Measurements from ENCODE around the gene ASCC2. TPM values are rescaled to one million over a fixed set of nuclear protein-coding genes. Genes with fewer than 3 reads are reported as not detected.

ASCC2 gene
- total and polyA plus RNA-seq, 2 donors from 2014 or later = 41.9 to 51.3 TPM

- FAIRE-seq = no peak
- Histone ChIP-seq H3K27ac (ENCODE audit: low read depth in 2 of 2, low read length in 2 of 2) (no peak overlapping the region), H3K27me3 (ENCODE audit: control insufficient read depth, insufficient read depth, low read length) (no peaks in the 10 kb centered on the region), H3K9ac (ENCODE audit: low read length in 3 of 3) (no peak overlapping the region), H3K4me1 (ENCODE audit: control insufficient read depth in 2 of 3, insufficient read depth in 2 of 3, low read depth in 1 of 3, low read length in 3 of 3) (peaks cover 0 to 7% (median 0%) of the 10 kb centered on the region in 3 donors), H3K36me3 (ENCODE audit: control insufficient read depth in 2 of 3, insufficient read depth in 3 of 3, low read length in 3 of 3) (peaks cover 3 to 61% (median 59%) of the 10 kb centered on the region in 3 donors), H3K9me3 (ENCODE audit: control insufficient read depth in 2 of 3, insufficient read depth in 1 of 3, low read length in 3 of 3) (no peaks in the 10 kb centered on the region), H3K4me3 (ENCODE audit: low read length in 3 of 3) (no peak overlapping the region)
- DNase-seq = no peak
- no peak for TF ChIP-seq CTCF (IDR thresholded peaks at IDR 0.05; ENCODE audit: borderline replicate concordance, extremely low read depth, insufficient read depth)
- intact Hi-C loops (cut with DNase I) = no loop called here
Measured at GRCh38 chr22:29801796-29802195, 36.3 kb downstream of the ASCC2 start.

DNA sequence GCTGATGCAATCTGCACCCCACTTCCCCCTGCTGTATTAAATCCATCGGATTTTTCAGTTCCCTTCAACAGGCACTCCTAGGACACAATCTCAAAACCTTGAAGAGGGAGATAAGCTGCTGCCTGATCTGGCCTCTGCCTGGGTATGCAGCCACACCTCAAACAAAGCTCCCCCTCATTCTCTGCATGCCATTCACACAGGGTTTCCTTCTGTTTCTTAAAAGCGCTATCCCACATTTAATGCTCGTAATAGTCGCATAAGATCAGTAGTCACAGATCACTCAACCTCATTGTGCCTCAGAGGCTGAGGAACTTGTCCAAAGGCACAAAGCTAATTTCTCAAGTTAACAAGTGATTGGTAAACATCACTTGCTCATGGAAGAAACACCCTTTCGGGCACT, 36.9 kb downstream of the ASCC2 start:
- FAIRE-seq (no peak), DNase-seq (no peak)
- Histone ChIP-seq H3K27ac (ENCODE audit: low read depth in 2 of 2, low read length in 2 of 2) (peak overlapping the region in 1 of 2 donors; percentile 23), H3K4me1 (ENCODE audit: control insufficient read depth in 2 of 3, insufficient read depth in 2 of 3, low read depth in 1 of 3, low read length in 3 of 3) (peaks cover 0 to 7% (median 0%) of the 10 kb centered on the region in 3 donors), H3K36me3 (ENCODE audit: control insufficient read depth in 2 of 3, insufficient read depth in 3 of 3, low read length in 3 of 3) (peaks cover 2 to 57% (median 56%) of the 10 kb centered on the region in 3 donors), H3K9ac (ENCODE audit: low read length in 3 of 3) (no peak overlapping the region), H3K27me3 (ENCODE audit: control insufficient read depth, insufficient read depth, low read length) (no peaks in the 10 kb centered on the region), H3K4me3 (ENCODE audit: low read length in 3 of 3) (no peak overlapping the region), H3K9me3 (ENCODE audit: control insufficient read depth in 2 of 3, insufficient read depth in 1 of 3, low read length in 3 of 3) (no peaks in the 10 kb centered on the region)
- intact Hi-C loops (cut with DNase I) = no loop called here
- no peak for TF ChIP-seq CTCF (IDR thresholded peaks at IDR 0.05; ENCODE audit: borderline replicate concordance, extremely low read depth, insufficient read depth)

DNA sequence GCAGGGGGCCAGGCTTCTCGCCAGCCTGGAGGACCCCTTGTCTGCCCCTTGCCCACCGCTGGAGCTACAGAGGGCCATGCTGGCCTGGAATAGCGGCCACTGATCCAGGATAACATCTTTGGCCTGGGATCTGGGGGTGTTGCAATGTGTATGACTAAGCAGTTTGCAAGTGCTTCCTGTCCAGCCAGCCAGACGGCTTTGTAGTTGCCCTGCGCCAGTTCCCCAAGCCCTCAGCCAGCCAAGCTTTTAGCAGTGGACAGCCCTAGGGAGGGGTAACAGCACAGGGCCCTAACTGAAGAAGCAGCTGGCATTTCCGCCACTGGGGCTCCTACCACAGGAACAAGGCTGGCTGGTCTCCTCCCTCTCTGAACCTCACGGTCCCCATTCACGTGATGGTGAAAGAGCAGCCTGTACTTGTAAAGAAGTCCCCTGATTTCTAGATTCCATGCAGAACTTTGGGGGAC, 38.8 kb downstream of the ASCC2 start:
- no peak for FAIRE-seq
- no peak for TF ChIP-seq CTCF (IDR thresholded peaks at IDR 0.05; ENCODE audit: borderline replicate concordance, extremely low read depth, insufficient read depth)
- Histone ChIP-seq H3K4me3 (ENCODE audit: low read length in 3 of 3) (no peak overlapping the region), H3K4me1 (ENCODE audit: control insufficient read depth in 2 of 3, insufficient read depth in 2 of 3, low read depth in 1 of 3, low read length in 3 of 3) (peaks cover 0 to 7% (median 0%) of the 10 kb centered on the region in 3 donors), H3K9ac (ENCODE audit: low read length in 3 of 3) (no peak overlapping the region), H3K27ac (ENCODE audit: low read depth in 2 of 2, low read length in 2 of 2) (peak overlapping the region in 1 of 2 donors; percentile 45), H3K36me3 (ENCODE audit: control insufficient read depth in 2 of 3, insufficient read depth in 3 of 3, low read length in 3 of 3) (peaks cover 0 to 44% (median 41%) of the 10 kb centered on the region in 3 donors), H3K9me3 (ENCODE audit: control insufficient read depth in 2 of 3, insufficient read depth in 1 of 3, low read length in 3 of 3) (no peaks in the 10 kb centered on the region), H3K27me3 (ENCODE audit: control insufficient read depth, insufficient read depth, low read length) (no peaks in the 10 kb centered on the region)
- DNase-seq = peak in 1 of 5 donors; percentile 95
- intact Hi-C loops (cut with DNase I) = no loop called here

- FAIRE-seq (no peak), DNase-seq (no peak)
- intact Hi-C loops (cut with DNase I) = no loop called here
- peaks cover 0 to 42% (median 38%) of the 10 kb centered on the region in 3 donors for H3K36me3 ChIP-seq (ENCODE audit: control insufficient read depth in 2 of 3, insufficient read depth in 3 of 3, low read length in 3 of 3)
- peaks cover 0 to 7% (median 0%) of the 10 kb centered on the region in 3 donors for H3K4me1 ChIP-seq (ENCODE audit: control insufficient read depth in 2 of 3, insufficient read depth in 2 of 3, low read depth in 1 of 3, low read length in 3 of 3)
- H3K27ac ChIP-seq (ENCODE audit: low read depth in 2 of 2, low read length in 2 of 2) = peak overlapping the region in 1 of 2 donors; percentile 45
- H3K9ac ChIP-seq (ENCODE audit: low read length in 3 of 3) = no peak overlapping the region
- no peaks in the 10 kb centered on the region for H3K9me3 ChIP-seq (ENCODE audit: control insufficient read depth in 2 of 3, insufficient read depth in 1 of 3, low read length in 3 of 3)
- no peaks in the 10 kb centered on the region for H3K27me3 ChIP-seq (ENCODE audit: control insufficient read depth, insufficient read depth, low read length)
- H3K4me3 ChIP-seq (ENCODE audit: low read length in 3 of 3) = no peak overlapping the region
- no peak for TF ChIP-seq CTCF (IDR thresholded peaks at IDR 0.05; ENCODE audit: borderline replicate concordance, extremely low read depth, insufficient read depth)
Measured at GRCh38 chr22:29798801-29799200, 39.3 kb downstream of the ASCC2 start.

Data from kidney (tissue), 14 donors.